GM19463 (cell line): Measurements from ENCODE around the gene PPFIA2.
A peak's percentile ranks its signal among the peaks of the same experiment; 100 is the strongest.

Source experiments
- ATAC-seq: cut with Tn5 transposase; IDR thresholded peaks from one replicate; pipeline ENCODE4 v1.9.1; 2021; ENCODE audit warnings: mild to moderate bottlenecking, moderate library complexity; ENCODE audit not compliant: unreplicated experiment

The PPFIA2 gene

GRCh38 chr12:81564237-81564636 lies 194.9 kb downstream of the PPFIA2 start:
- ATAC-seq, result no peak

GRCh38 chr12:81558031-81558430 lies 201.1 kb downstream of the PPFIA2 start:
- ATAC-seq, result no peak

- ATAC-seq, result no peak
These were observed 212.3 kb downstream of the PPFIA2 start for GRCh38 chr12:81546811-81547210.

GRCh38 chr12:81543621-81544139 lies 215.5 kb downstream of the PPFIA2 start:
- no peak for ATAC-seq

- ATAC-seq, result no peak
These were observed 216.8 kb downstream of the PPFIA2 start for GRCh38 chr12:81542065-81543010.

- no peak for ATAC-seq
These were observed 218.0 kb downstream of the PPFIA2 start for GRCh38 chr12:81541121-81541520.

GRCh38 chr12:81539279-81539678 lies 219.9 kb downstream of the PPFIA2 start:
- no peak for ATAC-seq

- no peak for ATAC-seq
These were observed 226.1 kb downstream of the PPFIA2 start for GRCh38 chr12:81533054-81533453.

- ATAC-seq, result no peak
These were observed 228.8 kb downstream of the PPFIA2 start for GRCh38 chr12:81530352-81530751.

GRCh38 chr12:81520064-81520945 lies 238.8 kb downstream of the PPFIA2 start:
- ATAC-seq, result peak; percentile 81

GRCh38 chr12:81518638-81519037 lies 240.5 kb downstream of the PPFIA2 start:
- ATAC-seq, result no peak

GRCh38 chr12:81517296-81517695 lies 241.9 kb downstream of the PPFIA2 start:
- no peak for ATAC-seq

GRCh38 chr12:81502912-81503695 lies 256.0 kb downstream of the PPFIA2 start:
- ATAC-seq, result no peak

- no peak for ATAC-seq
These were observed 258.4 kb downstream of the PPFIA2 start for GRCh38 chr12:81500788-81501187.

- ATAC-seq, result no peak
These were observed 259.3 kb downstream of the PPFIA2 start for GRCh38 chr12:81499809-81500208.

GRCh38 chr12:81492131-81492720 lies 266.9 kb downstream of the PPFIA2 start:
- ATAC-seq, result no peak

- ATAC-seq, result no peak
These were observed 286.2 kb downstream of the PPFIA2 start for GRCh38 chr12:81472934-81473333.

- ATAC-seq, result no peak
These were observed 288.2 kb downstream of the PPFIA2 start for GRCh38 chr12:81470923-81471322.

- no peak for ATAC-seq
These were observed 290.9 kb downstream of the PPFIA2 start for GRCh38 chr12:81468206-81468605.

GRCh38 chr12:81465876-81466275 lies 293.3 kb downstream of the PPFIA2 start:
- ATAC-seq, result no peak
